DMS153 treated with DMSO at 0.1 percent for 48 hours (cell line): ENCODE data around the gene B9D1.

Experiments
- DNase-seq: peaks from one replicate; lab custom pipeline; 2025; ENCODE audit not compliant: unreplicated experiment; lab: John Stamatoyannopoulos, UW

Gene B9D1, protein sequence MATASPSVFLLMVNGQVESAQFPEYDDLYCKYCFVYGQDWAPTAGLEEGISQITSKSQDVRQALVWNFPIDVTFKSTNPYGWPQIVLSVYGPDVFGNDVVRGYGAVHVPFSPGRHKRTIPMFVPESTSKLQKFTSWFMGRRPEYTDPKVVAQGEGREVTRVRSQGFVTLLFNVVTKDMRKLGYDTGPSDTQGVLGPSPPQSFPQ

DNA sequence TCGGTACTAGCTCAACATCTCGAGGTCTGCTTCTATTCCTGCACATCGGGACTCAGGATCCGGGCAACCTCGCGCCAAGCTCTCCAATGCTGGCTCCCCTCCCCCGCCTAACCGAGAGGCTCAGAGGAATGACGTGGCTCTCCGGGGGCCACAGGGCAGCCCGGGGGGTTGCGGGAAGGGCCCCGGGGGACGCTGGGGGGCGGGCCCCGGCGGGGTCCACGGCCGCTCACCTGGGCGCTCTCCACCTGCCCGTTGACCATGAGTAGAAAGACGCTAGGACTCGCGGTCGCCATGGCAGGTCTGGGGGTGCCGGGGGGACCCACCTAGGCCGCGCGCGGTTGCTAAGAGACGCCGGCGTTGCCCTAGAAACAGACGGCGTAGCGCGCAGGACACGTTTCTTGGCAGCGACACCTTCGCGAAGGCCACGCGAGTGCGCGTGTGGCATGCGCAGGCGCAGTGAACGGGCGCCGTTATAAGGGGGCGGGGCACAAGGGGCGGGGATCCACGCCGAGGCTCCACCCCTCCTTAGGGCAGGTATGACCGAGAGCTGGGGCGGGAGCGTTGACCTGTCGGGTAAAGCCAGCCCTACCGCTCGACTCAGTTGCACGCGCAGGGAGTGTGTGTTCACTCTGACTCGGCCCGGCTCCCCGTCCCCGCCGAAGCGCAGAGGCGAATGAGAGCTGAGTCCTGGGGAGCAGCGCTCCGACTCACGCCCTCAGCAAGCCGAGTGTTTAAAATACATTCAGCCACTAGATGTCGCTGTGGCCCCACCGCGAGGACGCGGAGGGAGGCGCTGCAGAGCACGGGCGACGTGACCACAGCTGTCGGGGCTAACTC is at the start of gene B9D1:
Gene B9D1 (minus strand): TSS at position 447 of the 837 bp plus-strand sequence. CDS start 154 bp downstream, at position 293.
- DNase-seq = peak; percentile 41

DNA sequence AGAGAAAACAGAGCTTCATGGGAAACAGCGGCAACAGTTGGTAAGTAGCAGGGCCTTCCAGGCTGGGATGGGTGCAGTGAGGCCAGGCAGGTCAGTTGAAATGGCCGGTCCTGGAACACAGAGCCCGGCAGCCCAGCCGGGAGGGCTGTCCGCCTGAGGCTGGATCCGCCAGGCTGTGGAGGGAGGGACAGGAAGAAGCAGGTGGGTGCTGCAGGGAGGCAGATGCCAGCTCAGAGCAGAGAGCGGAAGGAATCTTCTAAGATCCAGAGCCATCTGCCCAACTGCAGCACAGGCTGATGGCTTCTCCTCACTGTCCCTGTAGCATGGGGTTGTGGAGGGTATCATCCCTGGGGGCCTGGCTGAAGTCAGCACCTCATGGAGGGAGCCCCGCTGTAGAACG is 49.1 kb upstream of the B9D1 start:
- no peak for DNase-seq

DNA sequence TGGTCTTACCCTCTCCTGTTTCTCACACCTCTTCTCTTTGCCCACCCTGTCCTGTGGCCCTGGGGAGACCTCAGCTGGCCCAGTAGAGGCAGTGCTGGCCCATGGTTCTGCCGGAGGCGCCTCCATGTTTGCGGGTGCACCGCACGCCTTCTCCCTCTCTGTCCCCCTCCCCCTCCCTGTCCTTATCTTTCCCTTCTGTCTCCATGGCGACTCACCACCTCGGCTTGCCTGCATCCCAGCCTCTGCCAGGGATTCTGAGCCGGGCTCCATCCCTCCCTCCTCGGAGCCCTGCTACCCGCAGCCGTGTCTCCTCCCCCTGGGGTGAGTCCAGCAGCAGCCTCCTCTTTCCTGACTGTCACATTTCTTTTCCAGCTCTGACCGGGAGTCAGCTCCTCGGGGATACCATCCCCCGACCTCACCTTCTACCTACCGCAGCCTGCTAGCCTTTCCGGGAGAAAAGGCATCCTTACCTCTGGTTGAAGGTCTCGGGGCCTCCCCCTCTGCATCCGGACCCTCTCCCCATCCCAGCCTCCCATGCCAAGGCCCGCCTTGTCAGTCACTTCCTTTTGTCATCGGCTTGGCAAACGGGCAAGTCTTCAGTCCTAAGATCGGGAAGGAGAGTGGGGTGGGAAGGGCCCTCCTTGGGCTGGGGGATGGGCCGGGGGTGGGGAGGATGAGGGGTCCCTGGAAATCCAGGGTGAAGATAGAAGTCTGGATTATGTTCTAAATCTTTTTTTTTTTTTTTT is 48.5 kb upstream of the B9D1 start, which contains the start of gene RNF112:
Gene RNF112 (plus strand): TSS at position 358 of the 746 bp plus-strand sequence. CDS start 177 bp downstream, at position 535.
- no peak for DNase-seq

DNA sequence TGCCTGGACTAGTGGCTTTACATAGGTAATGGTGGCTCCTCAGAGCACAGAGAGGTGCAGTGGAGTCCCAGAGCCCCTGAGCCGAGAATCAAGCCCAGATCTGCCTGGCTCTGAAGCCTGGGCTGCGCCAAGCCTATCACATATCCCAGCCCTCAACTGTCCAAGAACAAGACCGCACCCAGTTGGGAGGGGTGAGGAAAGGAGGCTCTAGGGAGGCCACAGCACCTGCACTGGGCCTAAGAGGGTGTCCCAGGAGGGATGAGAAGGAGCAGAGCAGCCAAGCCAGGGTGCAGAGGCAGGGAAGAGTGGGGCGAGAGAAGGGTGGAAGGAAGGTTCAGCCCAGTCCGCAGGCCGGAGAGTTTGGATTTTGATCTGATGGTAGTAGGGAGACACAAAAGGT is 47.6 kb upstream of the B9D1 start:
- DNase-seq = no peak

DNA sequence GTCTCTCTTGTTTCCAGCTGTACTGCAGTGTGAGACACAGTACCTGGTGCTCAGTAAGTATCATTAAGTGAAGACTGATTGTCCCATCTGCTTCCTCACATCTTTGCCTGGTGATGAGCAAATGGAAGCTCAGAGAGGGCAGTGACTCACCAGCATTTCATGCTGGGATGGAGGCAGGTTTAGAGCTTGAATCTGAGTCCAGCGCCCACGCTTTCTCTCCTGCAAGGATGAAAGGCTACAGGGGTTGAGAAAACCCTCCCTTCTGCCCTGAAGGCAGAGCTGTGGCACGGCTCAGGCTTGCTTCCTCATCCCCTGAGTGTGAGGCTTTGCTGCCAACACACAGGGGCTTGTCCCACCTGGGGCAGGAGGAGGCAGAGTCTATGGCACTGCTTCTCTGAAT is 47.0 kb upstream of the B9D1 start:
- DNase-seq = no peak

DNA sequence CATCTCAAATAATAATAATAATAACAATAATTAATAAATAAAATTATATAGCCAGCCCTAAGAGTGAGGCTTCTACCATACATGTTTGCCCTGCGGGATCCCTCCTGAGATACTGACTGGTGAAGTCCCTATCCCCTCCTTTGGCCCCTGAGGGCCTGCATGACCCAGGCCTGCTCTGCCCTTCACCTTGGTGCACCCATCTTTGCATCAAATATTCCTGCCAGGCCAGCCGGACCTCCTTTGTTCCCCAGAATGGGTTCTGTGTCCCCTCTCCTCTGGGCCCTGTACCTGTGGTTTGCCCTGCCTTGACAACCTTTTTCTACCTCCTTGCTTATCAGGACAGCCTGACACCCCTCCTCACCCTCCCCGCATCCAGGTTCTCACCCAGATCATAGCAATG is 46.5 kb upstream of the B9D1 start:
- DNase-seq = no peak

DNA sequence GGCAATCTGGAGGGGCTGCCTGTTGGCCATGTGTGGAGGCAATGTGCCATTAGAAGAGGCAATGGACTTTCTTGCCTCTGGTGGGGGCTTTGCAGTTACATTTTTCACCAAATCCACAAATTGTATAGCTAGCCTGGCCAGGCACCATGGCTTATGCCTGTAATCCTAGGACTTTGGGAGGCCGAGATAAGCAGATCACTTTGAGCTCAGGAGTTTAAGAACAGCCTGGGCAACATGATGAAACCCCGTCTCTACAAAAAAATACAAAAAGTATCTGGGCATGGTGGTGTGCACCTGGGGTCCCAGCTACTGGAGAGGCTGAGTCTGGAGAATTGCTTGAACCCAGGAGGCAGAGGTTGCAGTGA is 45.8 kb upstream of the B9D1 start:
- no peak for DNase-seq

DNA sequence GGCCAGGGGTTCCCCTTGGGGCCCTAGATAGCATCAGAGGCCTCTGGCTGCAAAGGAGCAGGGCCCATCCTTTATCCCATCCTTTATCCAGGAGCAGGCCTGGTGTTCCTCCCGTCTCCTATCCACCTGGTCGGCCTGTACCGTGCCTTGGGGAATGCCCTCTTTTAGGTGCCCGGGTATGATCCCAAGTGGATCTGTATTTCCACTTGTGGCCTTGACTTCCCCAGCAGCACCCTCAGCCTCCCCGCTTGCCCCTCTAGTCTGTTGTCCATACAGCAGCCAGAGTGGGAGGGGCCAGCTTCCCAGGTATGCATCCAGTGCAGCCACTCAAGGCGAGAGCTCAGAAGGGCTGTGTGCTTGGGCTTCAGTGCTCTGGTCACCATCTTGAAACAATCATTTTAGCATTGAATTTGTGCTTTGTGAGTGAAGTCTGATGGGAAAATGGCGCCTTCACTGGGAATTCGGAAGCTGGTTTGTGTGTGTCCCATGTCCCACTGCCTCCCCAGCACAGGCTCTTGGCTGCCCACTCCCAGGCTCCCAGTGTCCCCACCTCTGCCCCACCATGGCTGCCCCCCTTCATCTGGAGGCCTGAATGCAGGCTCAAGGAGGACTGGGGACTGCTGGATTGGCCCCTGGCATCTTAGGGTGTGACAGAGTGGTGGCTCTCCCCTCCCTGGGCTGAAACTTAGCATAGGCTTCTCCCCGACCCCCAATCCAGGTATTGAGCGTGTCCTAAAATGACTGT is 45.2 kb upstream of the B9D1 start:
- DNase-seq = no peak

DNA sequence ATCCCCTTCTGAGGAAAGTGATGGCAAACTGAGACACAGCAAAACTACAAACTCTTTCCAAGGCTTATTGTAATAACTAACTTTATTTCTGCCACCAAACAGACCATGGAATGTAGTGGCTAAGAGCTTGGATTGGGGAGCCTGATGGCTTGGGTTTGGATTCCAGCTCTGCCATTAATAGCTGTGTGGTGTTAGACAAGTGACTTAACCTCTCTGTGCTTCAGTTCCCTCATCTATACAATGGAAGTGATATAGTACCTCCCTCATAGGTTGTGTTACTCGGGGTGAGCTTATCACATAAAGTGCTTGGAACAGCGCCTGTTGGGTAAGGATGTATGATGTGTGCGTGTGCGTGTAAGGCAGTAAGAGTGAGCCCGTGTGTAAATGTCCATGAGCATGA is 42.6 kb upstream of the B9D1 start:
- no peak for DNase-seq

DNA sequence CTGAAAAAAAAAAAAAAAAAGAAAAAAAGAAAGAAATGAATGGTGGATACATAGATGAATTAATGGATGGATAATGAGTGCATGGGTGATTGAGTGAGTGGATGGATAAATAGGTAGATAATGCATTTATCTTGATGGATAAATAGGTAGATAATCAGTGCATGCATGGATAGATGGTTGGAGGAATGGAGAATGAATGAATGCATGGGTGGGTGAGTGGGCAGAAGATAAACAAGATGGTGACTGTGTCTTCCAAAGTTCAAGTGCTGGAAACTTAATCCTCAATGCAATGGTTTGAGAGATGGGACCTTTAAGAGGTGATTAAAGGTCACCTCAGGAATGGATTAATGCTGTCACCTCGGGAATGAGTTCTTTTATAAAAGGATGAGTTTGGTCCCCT is 41.7 kb upstream of the B9D1 start:
- DNase-seq = no peak

DNA sequence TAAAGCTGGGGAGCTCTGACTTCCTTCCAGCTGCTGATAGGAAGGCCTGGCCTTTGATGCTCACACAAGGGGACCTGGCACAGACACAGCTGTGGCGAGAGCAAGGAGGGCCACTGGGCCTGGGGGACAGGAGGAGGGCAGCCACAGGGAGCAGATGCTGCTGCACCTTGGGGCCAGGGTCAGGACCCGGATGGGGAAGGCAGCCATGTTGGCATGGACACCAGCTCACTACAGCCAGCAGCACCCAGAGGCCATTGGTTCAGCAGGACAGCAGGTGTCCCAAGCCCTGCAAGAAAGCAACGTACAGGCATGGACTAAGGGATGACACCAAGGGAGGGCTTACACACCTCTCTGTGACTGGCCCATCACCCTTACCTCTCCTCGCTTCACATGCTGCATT is 40.5 kb upstream of the B9D1 start:
- DNase-seq = no peak

DNA sequence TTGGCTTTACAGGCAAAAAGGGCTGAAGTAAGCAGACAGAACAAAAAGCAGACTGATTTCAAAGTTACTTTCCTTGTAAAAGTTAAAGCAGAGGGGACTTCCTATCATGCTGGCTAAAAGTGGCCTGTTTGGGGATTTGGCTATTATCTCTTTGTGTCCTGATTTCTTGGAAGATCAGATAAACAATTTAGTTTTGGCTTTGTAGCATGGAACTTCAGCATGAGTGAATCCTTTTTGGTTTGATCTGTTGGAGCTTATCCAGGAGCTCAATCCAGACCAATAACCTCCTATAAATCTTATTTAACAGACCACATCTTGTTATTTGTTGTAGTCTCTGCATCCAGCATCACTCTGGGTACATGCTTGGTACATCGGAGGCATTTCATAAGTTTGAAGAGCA is 39.6 kb upstream of the B9D1 start:
- DNase-seq = no peak

DNA sequence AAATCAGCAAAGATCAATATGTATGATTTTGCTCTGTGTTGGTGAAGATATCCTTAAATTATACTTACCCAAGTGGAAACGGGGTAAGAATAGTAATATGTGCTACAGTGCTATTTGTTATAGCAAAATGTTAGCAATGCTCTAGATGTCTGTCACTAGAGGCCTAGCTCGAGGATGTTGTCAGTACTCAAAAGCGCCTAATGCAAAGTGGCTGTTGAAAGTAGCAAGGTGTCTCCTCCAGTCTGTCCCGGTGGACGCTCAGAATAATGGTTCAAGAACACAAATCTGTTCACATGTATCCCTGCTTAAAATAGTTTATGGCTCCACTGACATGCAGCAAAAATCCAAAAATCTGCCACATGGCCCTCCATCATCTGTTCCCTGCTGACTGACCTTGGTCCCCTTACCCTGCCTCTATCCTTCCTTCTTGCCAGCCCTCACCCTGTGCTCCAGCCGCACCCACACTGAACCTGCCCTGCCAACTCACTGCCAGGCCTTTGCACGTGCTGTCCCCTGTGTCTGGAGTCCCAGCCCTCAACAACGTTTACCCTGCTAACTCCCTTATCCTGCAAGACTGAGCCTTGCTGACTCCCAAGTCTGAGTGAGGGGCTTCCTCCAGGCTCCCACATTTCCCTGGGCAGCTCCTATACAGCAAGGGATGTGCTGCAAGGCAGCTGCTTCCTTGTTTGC is 38.9 kb upstream of the B9D1 start:
- no peak for DNase-seq

DNA sequence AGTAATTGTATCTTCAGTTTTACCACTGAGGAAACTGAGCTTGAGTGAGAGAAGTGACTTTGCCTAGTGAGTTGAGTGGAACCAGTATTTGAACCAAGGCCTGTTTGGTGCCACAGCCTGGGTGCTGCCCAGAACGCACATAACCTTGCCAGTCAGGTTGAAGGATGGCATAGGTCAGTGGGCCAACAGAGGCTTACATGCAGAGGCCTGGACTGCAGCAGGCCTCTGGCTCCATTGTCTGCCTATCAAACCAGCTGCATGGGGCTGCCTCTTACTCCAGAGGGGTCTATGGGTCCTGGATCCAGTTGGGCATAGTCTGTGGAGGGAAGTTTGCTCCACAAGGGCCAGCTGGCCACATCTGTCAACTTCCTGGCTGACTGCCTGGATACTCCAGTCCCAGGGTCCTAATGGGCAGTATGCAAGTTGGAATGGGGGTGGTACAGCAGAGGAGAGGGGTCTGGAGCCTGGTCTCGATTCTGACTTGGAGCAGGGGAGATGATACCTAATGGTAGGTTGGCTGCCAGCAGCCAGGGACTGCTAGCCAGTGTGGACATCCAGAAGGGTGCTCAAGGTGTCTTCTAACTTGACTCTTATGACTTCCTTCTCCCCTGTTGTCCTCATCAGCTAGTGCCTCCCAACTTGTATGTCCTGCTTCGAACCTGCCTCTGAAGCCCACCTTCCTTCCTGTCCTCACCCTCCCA is 37.4 kb upstream of the B9D1 start:
- no peak for DNase-seq

DNA sequence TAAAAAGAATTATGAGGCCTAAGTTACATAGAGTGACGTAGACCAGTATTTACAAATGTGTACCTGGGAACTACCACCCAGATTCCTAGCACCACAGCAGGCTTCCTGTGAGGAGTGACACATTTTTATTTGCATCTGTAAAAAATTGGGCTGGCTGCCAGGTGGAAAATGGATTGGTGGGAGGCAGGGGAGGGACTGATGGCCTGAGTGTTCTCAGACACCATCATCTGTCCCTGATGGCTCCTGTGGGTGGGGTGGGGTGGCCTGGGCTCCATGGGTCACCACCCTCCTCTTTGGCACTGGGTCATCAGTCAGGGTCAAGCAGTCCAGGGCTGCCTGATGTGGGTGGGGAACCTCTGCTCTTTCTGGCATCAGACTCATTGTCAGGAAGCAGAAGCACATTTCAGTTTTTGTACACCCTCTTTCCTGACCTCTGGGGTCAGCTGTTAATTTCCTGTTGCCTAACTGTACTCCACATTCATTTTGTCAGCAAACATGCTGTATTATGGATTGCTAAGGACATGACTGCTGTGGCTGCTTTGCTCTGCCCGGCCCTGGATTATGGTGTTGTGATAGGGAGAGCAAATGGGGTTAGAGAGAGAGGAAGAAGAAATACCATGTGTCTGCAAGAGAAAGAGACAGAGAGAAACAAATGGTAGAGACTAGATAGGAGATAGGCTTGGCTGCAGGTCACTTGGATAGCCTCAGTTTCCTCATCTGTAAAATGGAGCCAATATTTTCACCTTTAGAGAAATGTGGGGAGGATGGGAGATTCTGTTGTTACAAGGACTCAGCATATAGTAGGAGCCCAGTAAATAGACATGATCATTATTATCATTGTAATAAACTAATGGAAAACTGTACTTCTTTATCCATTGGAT is 36.0 kb upstream of the B9D1 start:
- DNase-seq = no peak

DNA sequence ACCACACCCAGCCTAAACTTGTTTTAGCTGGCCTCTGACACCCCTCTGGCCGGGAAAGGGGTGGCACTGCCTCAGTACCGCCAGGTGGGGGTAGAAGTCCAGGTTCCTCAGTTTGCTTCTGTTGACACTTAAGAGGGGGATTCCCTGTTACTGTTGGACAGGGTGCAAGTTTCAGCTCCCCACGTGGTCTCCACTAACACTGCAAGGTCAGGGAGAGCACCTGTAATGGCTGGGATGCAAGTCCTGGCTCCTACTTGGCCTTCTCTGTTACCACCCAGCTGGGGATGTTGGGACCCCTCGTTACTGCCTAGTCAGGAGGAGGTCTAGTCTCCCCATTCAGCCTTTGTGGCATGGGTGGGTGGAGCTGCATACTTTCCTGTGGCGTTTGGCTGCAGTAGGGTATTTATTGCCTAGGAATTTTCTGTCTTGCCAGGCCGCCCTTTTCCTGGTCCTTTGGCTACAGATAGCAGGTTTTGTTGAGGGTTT is 35.1 kb upstream of the B9D1 start:
- DNase-seq = no peak

DNA sequence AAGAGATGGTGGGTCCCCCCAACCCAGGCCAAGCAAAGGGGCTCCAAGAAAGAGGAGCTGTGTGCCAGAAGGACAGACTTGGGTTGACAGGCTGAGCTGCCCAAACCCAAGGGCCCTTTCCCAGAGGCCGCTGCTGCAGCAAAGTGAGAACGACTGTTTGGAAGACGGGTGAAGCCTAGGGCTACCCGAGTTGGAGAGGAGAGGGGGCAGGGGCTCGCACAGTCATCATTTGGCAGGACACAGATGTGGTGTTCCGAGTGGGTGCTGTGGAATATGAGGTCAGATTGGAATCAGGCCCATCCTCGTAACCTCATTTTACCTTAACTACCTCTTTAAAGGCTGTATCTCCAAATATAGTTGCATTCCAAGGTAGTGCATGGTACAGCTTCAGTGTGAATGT is 29.8 kb upstream of the B9D1 start:
- DNase-seq = no peak

DNA sequence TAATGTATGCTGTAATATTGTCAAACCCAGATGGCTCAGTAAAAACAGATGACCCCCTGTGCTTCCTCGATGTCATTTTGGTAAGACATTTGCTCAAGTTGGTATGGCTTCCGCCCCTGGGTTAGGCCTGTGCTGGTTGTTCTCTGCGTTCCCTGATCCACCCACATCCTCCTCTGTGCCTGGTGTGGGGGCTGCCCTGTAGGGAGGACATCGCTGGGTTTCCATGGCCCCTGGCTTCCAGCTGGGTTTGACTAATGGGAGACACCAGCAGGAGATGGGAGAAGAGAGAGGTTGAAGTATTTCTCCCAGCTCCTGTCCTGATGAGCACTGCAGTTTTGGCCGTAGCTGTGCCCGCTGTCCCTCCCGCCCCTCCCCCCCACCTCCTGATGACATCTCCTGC is 28.9 kb upstream of the B9D1 start:
- DNase-seq = no peak

DNA sequence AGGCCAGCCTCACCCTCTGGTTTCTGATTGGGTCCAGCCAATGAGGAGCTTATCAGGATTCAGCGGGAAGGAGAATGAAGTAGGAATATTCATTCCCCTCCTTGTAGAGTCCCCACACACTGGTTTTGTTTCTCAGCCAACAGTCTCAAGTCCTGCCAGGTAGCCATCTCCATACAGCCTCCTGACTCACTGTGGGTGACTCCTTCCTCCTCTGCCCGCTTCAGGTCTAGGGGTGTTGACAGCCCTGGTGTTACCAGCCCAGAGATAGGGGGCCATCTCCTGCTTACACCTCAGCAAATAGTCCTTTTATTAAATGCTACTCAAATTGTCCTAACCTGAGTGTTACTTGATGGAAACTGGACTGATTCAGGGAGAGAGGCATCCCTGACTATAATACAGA is 28.4 kb upstream of the B9D1 start:
- DNase-seq = no peak
